SK-N-SH treated with all-trans-retinoic acid at 6 μM for 48 hours (cell line): Measurements from ENCODE around the gene RGCC.

ENCODE experiments used
- ESRRG ChIP-seq: fragments of 250-450 bp; sonication (Bioruptor Pico); IDR thresholded peaks from 2 replicates; pipeline ENCODE4 v1.6.1; 2021; ENCODE audit warnings: mild to moderate bottlenecking
- RARB ChIP-seq: fragments of 250-450 bp; sonication (Bioruptor Pico); IDR thresholded peaks from 2 replicates; pipeline ENCODE4 v1.8.0; 2021; ENCODE audit warnings: mild to moderate bottlenecking, moderate library complexity
- ZC3H10 ChIP-seq: fragments of 250-450 bp; sonication (Bioruptor Pico); IDR thresholded peaks from 2 replicates; pipeline ENCODE4 v1.5.1; 2021; ENCODE audit warnings: mild to moderate bottlenecking, moderate library complexity
- ZFP3 ChIP-seq: fragments of 250-450 bp; sonication (Bioruptor Pico); IDR thresholded peaks from 2 replicates; pipeline ENCODE4 v1.5.0; 2020; ENCODE audit warnings: mild to moderate bottlenecking, moderate library complexity
- ZFP30 ChIP-seq: fragments of 450-650 bp; formaldehyde crosslinking; IDR thresholded peaks from 2 replicates; pipeline ENCODE4 v1.5.0; 2022; ENCODE audit warnings: mild to moderate bottlenecking, moderate library complexity
- ZNF565 ChIP-seq: fragments of 450-650 bp; formaldehyde crosslinking; conservative IDR thresholded peaks from 2 replicates; pipeline ENCODE4 v1.5.0; 2020; ENCODE audit warnings: low read depth, mild to moderate bottlenecking, moderate library complexity

GRCh38 chr13:41502031-41502430 is 44.7 kb downstream of the RGCC start:
- TF ChIP-seq RARB (CRISPR knock-in tag) (no peak), ZNF565 (CRISPR knock-in tag) (no peak), ZFP30 (CRISPR knock-in tag) (no peak), ESRRG (no peak), ZC3H10 (CRISPR knock-in tag) (no peak), ZFP3 (no peak)
